Sigmoid colon (tissue), 4 donors: Measurements from ENCODE around the gene ELOB.

Experiments
- CTCF ChIP-seq, 4 experiments: fragments of 450-650 bp in 3 of 4; fragments of 200-600 bp in 1 of 4; IDR thresholded peaks; one replicate each; pipeline ENCODE4 v1.5.1; 2016 to 2019; ENCODE audit warnings: antibody characterized with exemption in 4 of 4, mild to moderate bottlenecking in 3 of 4, moderate library complexity in 2 of 4
- EP300 ChIP-seq, 4 donors: sonication (generic); formaldehyde crosslinking; IDR thresholded peaks; one replicate each; pipeline ENCODE4 v1.6.1; 2017; ENCODE audit warnings: antibody characterized with exemption in 4 of 4
- POLR2A ChIP-seq, 2 donors: fragments of 450-650 bp; IDR thresholded peaks; one replicate each; pipeline ENCODE4 v1.6.1; 2016; ENCODE audit warnings: antibody characterized with exemption in 2 of 2, mild to moderate bottlenecking in 2 of 2, moderate library complexity in 2 of 2
- POLR2AphosphoS5 ChIP-seq, 4 donors: sonication (generic); formaldehyde crosslinking; IDR thresholded peaks; one replicate each; pipeline ENCODE4 v1.6.1; 2017; ENCODE audit warnings: antibody characterized with exemption in 4 of 4

GRCh38 chr16:2753733-2754020 is 23.4 kb downstream of the ELOB start:
- TF ChIP-seq POLR2A (IDR thresholded peaks at IDR 0.05) (no peak), CTCF (IDR thresholded peaks at IDR 0.05) (no peak), EP300 (IDR thresholded peaks at IDR 0.05) (no peak), POLR2AphosphoS5 (IDR thresholded peaks at IDR 0.05) (no peak)
